ENCODE data around the gene ZNF227. TPM values are rescaled to one million over a fixed set of nuclear protein-coding genes. Genes with fewer than 3 reads are reported as not detected.
"Not testable (repeated sequence)": the region's sequence is repeated elsewhere in the genome, so short reads cannot be mapped to it uniquely, and the experiment has no call there.

ZNF227 gene
- total and polyA plus RNA-seq, 2 donors (not counting 1 experiment from before 2014, with no cell fraction given), result 5.9 to 49.5 TPM

DNA sequence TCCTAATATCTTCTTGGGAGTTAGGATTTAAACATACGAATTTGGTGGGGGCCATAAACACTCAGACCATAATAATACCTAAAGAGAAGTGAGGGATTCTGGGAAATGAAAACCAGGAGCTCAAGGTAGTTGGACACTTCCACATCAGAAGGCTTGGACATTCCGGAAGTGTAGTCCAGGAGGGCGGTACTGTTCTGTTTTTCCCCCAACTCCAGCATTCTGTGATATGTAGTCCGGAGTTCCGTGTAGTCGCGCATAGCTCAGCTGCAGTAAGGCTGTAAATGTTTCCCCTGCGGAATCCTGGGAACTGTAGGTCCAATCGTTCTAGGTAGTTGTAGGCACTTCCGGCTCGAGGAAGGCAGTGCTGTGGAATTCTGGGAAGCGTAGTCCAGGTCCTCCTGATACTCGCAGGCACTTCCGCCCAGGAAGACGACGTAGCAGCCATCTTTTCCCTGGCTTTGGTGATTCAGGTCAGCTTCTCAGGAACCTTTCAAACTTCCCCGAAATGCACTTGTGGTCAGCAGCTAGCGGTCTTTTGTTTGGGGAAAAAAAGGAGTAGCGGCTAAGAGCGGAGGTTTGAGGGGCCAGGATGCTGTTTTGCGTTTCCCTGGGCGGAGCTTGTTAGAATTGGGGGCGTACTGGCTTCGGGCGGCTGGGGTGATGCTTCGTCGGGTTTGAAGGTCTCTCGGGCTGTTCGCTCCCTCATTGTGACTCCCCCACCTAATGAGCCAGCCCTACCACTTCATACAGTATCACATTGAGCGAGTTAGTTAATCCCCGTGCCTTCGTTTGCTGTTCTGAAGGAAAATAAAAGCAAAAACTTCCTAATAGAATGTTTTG is 47.4 kb upstream of the ZNF227 start, which contains the start of gene ZNF226:
Gene ZNF226, plus strand, starts transcription at position 428 of the 840 bp plus-strand sequence. CDS start 4,981 bp downstream, outside the sequence.
- 0% methylated on average over 14 of the region's 32 CpGs for WGBS (ENCODE audit: insufficient coverage)
- Mint-ChIP-seq H3K4me1 (peaks cover 31% of the 10 kb centered on the region), H3K27me3 (no peaks in the 10 kb centered on the region), H3K9me3 (ENCODE audit: insufficient read depth) (peaks cover 8% of the 10 kb centered on the region), H3K4me3 (peak within 1 kb of the TSS; percentile 98), H3K27ac (peak within 1 kb of the TSS; percentile 98)
- Histone ChIP-seq H3K4me1 (ENCODE audit: control insufficient read depth in 2 of 2, insufficient read depth in 2 of 2, low read length in 2 of 2) (peaks cover 11 to 16% of the 10 kb centered on the region in 2 donors), H3K9ac (ENCODE audit: low read length) (peak within 1 kb of the TSS; percentile 81), H3K27me3 (replicated peaks in 1 of 4; ENCODE audit: control extremely low read depth in 1 of 4, control insufficient read depth in 3 of 4, insufficient read depth in 4 of 4, low read length in 3 of 4) (no peaks in the 10 kb centered on the region), H3K36me3 (replicated peaks in 1 of 2; ENCODE audit: control extremely low read depth in 1 of 2, control insufficient read depth in 1 of 2, extremely low read depth in 1 of 2, insufficient read depth in 2 of 2, low read length in 1 of 2) (peaks cover 3 to 27% of the 10 kb centered on the region in 2 experiments), H3K79me2 (ENCODE audit: control insufficient read depth, insufficient read depth, low read length) (peaks cover 33% of the 10 kb centered on the region), H3K4me3 (ENCODE audit: control extremely low read depth in 1 of 5, extremely low read depth in 1 of 5, insufficient read depth in 1 of 5, low read depth in 2 of 5, low read length in 4 of 5) (peak within 1 kb of the TSS; percentile 72 to 99 (median 88)), H3K27ac (ENCODE audit: low read length in 2 of 2) (peak within 1 kb of the TSS; percentile 73 to 83), H3K4me2 (replicated peaks; ENCODE audit: low read depth, low read length, poor library complexity, severe bottlenecking) (peak within 1 kb of the TSS; percentile 70), H2AFZ (ENCODE audit: insufficient read depth, low read depth, low read length, poor library complexity, severe bottlenecking) (peak within 1 kb of the TSS; percentile 73), H4K20me1 (ENCODE audit: control insufficient read depth, insufficient read depth, low read length, poor library complexity, severe bottlenecking) (no peaks in the 10 kb centered on the region), H3K9me3 (ENCODE audit: control extremely low read depth in 1 of 3, control insufficient read depth in 2 of 3, insufficient read depth in 1 of 3, low read length in 2 of 3) (peaks cover 6 to 24% (median 15%) of the 10 kb centered on the region in 3 donors)
- no peak for TF ChIP-seq EZH2 (IDR thresholded peaks at IDR 0.05; ENCODE audit: borderline replicate concordance, insufficient read depth, low read depth, low read length, poor library complexity, severe bottlenecking)
- TF ChIP-seq, protein P1, sequence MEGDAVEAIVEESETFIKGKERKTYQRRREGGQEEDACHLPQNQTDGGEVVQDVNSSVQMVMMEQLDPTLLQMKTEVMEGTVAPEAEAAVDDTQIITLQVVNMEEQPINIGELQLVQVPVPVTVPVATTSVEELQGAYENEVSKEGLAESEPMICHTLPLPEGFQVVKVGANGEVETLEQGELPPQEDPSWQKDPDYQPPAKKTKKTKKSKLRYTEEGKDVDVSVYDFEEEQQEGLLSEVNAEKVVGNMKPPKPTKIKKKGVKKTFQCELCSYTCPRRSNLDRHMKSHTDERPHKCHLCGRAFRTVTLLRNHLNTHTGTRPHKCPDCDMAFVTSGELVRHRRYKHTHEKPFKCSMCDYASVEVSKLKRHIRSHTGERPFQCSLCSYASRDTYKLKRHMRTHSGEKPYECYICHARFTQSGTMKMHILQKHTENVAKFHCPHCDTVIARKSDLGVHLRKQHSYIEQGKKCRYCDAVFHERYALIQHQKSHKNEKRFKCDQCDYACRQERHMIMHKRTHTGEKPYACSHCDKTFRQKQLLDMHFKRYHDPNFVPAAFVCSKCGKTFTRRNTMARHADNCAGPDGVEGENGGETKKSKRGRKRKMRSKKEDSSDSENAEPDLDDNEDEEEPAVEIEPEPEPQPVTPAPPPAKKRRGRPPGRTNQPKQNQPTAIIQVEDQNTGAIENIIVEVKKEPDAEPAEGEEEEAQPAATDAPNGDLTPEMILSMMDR (IDR thresholded peaks at IDR 0.05), result no peak
- ChIA-PET CTCF (interaction anchor here (1.1 to 1.3 kb wide), 2 partner anchors 95 to 420 kb away, joined by 3 to 4 read pairs; partner anchors contain the start of gene ZNF233), POLR2A (interaction anchor here (0.6 to 0.8 kb wide), 3 partner anchors 23 to 336 kb away, joined by 3 to 4 read pairs (median 3); partner anchors contain the start of genes ZNF223 and ZNF234)
- ATAC-seq (ENCODE audit: low read depth), result peak; percentile 95
- intact Hi-C loops (cut with micrococcal nuclease), result loop anchor here (1.0 to 5.0 kb wide), 12 partner anchors 24 to 338 kb away; partner anchors contain the start of genes ZNF180, ZNF222, ZNF224 and ZNF225
- peak; percentile 89 for DNase-seq

DNA sequence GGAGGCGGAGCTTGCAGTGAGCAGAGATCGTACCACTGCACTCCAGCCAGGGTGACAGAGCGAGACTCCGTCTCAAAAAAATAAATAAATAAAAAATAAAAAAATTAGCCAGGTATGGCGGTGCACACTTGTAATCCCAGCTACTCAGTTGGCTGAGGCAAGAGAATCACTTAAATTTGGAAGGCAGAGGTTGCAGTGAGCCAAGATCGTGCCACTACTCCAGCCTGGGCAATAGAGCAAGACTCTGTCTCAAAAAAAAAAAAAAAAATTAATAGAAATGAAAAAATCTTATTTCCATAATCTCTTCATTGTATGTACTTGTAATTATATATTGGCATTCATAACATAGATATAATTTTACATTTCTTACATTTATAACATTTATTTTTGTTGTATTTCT is 41.7 kb upstream of the ZNF227 start:
- H3K27me3 ChIP-seq (replicated peaks in 1 of 4; ENCODE audit: control extremely low read depth in 1 of 4, control insufficient read depth in 3 of 4, insufficient read depth in 4 of 4, low read length in 3 of 4); H4K20me1 ChIP-seq (ENCODE audit: control insufficient read depth, insufficient read depth, low read length, poor library complexity, severe bottlenecking); DNase-seq; H2AFZ ChIP-seq (ENCODE audit: insufficient read depth, low read depth, low read length, poor library complexity, severe bottlenecking); H3K27ac Mint-ChIP-seq; H3K27me3 Mint-ChIP-seq; H3K4me3 ChIP-seq (ENCODE audit: control extremely low read depth in 1 of 5, extremely low read depth in 1 of 5, insufficient read depth in 1 of 5, low read depth in 2 of 5, low read length in 4 of 5); H3K4me1 ChIP-seq (ENCODE audit: control insufficient read depth in 2 of 2, insufficient read depth in 2 of 2, low read length in 2 of 2); H3K9ac ChIP-seq (ENCODE audit: low read length); CTCF ChIA-PET; H3K27ac ChIP-seq (ENCODE audit: low read length in 2 of 2); POLR2A ChIA-PET; H3K4me2 ChIP-seq (replicated peaks; ENCODE audit: low read depth, low read length, poor library complexity, severe bottlenecking); ATAC-seq (ENCODE audit: low read depth); intact Hi-C loops (cut with micrococcal nuclease); H3K4me3 Mint-ChIP-seq: not testable (repeated sequence)
- 83% methylated on average over 1 of the region's 6 CpGs for WGBS (ENCODE audit: insufficient coverage)
- Mint-ChIP-seq H3K9me3 (ENCODE audit: insufficient read depth) (peaks cover 17% of the 10 kb centered on the region), H3K4me1 (peaks cover 17% of the 10 kb centered on the region)
- Histone ChIP-seq H3K79me2 (ENCODE audit: control insufficient read depth, insufficient read depth, low read length) (peaks cover 30% of the 10 kb centered on the region), H3K36me3 (replicated peaks in 1 of 2; ENCODE audit: control extremely low read depth in 1 of 2, control insufficient read depth in 1 of 2, extremely low read depth in 1 of 2, insufficient read depth in 2 of 2, low read length in 1 of 2) (peaks cover 24 to 82% of the 10 kb centered on the region in 2 experiments), H3K9me3 (ENCODE audit: control extremely low read depth in 1 of 3, control insufficient read depth in 2 of 3, insufficient read depth in 1 of 3, low read length in 2 of 3) (peaks cover 11 to 33% (median 21%) of the 10 kb centered on the region in 3 donors)
